H1 (cell line): ENCODE data around the gene SMIM32. TPM values are rescaled to one million over a fixed set of nuclear protein-coding genes. Genes with fewer than 3 reads are reported as not detected.

Experiments
- SP1 ChIP-seq: IDR thresholded peaks from 2 replicates; pipeline ENCODE4 v1.6.1; 2011; ENCODE audit warnings: low read depth, low read length
- polyA plus RNA-seq, 7 experiments: library from polyadenylated mRNA; depleted of rRNA in 3 of 7; stranded (reverse) in 5 of 7; unstranded in 2 of 7; fragments of >200 nt in 5 of 7; fragments of 200-250 nt in 2 of 7; gene quantifications; 1 replicate in 5 of 7; 2 replicates in 1 of 7; 4 replicates in 1 of 7; pipeline versions ENCODE4 v1.2.1 to v1.2.3, GENCODE V29; 2011 to 2013; ENCODE audit warnings: missing spikeins in 2 of 7, mixed read lengths in 2 of 7
- total RNA-seq: library from RNA; stranded (reverse); fragmentation: NEBNext Ultra II Directional; extraction: Animal tissue kit (Norgen Biotek cat#: 25700); gene quantifications from 2 replicates; pipeline ENCODE4 v1.2.1, GENCODE V29; 2021

The SMIM32 gene
- total and polyA plus RNA-seq, 2 of the 8 experiments (the other 6 are each of a cell fraction or from before 2014, with no cell fraction given) = 0.09 to 0.22 TPM

DNA sequence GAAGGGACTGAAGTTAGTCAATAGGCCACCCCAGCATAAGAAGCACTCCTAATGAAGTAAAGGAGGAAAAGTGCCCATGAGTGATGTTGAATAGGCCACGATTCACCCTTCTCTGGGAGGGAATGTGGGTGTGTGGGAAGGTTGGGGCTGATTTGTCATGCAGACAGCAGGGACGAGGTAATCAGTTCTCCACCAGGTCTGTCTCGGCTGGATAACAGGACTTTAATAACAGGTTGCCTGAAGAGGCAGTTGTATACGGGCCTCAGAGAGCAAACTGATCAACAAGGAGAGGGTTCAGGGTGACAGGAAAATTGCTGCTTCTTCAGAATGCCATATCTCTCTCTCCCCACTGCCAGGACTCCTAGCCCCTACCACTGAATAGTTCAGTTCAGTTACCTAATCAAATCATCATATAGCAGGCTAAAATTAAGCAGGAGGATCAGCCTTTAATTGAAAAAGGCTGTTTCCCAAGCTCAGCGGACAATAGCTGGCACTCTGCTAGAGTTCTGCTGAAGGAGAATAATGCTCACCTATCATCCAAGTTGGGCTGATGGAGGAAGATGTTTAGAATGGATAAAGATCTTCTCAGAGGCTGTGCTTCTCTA, 43.6 kb upstream of the SMIM32 start (continued):
- no peak for TF ChIP-seq SP1
- TF ChIP-seq, all 59 proteins: peak for 0
